Ovary (tissue), 3 donors: ENCODE data around the gene TIMP3.

Experiments
- POLR2A ChIP-seq: fragments of 450-650 bp; IDR thresholded peaks from one replicate; pipeline ENCODE4 v1.6.1; 2017; ENCODE audit warnings: antibody characterized with exemption, mild to moderate bottlenecking, moderate library complexity
- TF ChIP-seq, protein P1 (sequence below), 3 donors: fragments of 450-650 bp in 2 of 3; fragments of 200-600 bp in 1 of 3; IDR thresholded peaks; one replicate each; pipeline versions ENCODE4 v1.5.1 to v1.8.0; 2016 to 2022; ENCODE audit warnings: antibody characterized with exemption in 3 of 3, mild to moderate bottlenecking in 1 of 3
- donor health status: DM: no; HTN: no; CAD: no.

- no peak for TF ChIP-seq POLR2A
- TF ChIP-seq, protein P1, sequence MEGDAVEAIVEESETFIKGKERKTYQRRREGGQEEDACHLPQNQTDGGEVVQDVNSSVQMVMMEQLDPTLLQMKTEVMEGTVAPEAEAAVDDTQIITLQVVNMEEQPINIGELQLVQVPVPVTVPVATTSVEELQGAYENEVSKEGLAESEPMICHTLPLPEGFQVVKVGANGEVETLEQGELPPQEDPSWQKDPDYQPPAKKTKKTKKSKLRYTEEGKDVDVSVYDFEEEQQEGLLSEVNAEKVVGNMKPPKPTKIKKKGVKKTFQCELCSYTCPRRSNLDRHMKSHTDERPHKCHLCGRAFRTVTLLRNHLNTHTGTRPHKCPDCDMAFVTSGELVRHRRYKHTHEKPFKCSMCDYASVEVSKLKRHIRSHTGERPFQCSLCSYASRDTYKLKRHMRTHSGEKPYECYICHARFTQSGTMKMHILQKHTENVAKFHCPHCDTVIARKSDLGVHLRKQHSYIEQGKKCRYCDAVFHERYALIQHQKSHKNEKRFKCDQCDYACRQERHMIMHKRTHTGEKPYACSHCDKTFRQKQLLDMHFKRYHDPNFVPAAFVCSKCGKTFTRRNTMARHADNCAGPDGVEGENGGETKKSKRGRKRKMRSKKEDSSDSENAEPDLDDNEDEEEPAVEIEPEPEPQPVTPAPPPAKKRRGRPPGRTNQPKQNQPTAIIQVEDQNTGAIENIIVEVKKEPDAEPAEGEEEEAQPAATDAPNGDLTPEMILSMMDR (IDR thresholded peaks at IDR 0.05) = no peak
Measured at GRCh38 chr22:32852395-32853251, 51.1 kb downstream of the TIMP3 start.
